ENCODE data around the gene INPP4B. TPM values are rescaled to one million over a fixed set of nuclear protein-coding genes. Genes with fewer than 3 reads are reported as not detected.

INPP4B gene
- total and polyA plus RNA-seq, 7 experiments from 2014 or later, result 52.8 to 77.5 (median 64.2) TPM

- peaks cover 5 to 46% (median 31%) of the 10 kb centered on the region in 7 donors for H3K4me1 Mint-ChIP-seq
- POLR2A ChIA-PET, result interaction anchor here (0.7 kb wide), 1 partner anchor 13 kb away, joined by 3 read pairs; no protein-coding TSS in a partner anchor
- intact Hi-C loops (cut with micrococcal nuclease), result no loop called here
Measured at GRCh38 chr4:142473218-142473959, 372.7 kb downstream of the INPP4B start.

GRCh38 chr4:142467088-142467487, 379.0 kb downstream of the INPP4B start:
- ATAC-seq, result peak; percentile 66
- CTCF ChIA-PET, result interaction anchor here (0.5 to 2.0 kb wide), 2 partner anchors 11 to 116 kb away, joined by 3 to 4 read pairs; no protein-coding TSS in a partner anchor
- peaks cover 0 to 8% (median 3%) of the 10 kb centered on the region in 11 donors for H3K9me3 Mint-ChIP-seq

More at GRCh38 chr4:142473218-142473959, 372.7 kb downstream of the INPP4B start:
- Mint-ChIP-seq H3K4me3 (no peak overlapping the region), H3K9me3 (peaks cover 0 to 4% (median 0%) of the 10 kb centered on the region in 11 donors), H3K36me3 (peaks cover 0 to 7% (median 0%) of the 10 kb centered on the region in 5 donors), H3K27ac (peak overlapping the region in 1 of 9 donors; percentile 28), H3K27me3 (no peaks in the 10 kb centered on the region)
- ATAC-seq (no peak), DNase-seq (no peak)
- H3K4me3 ChIP-seq (ENCODE audit: low read length), result no peak overlapping the region
- H3K4me1 ChIP-seq (ENCODE audit: control insufficient read depth in 2 of 2, insufficient read depth in 2 of 2, low read length in 2 of 2), result peaks cover 0 to 13% of the 10 kb centered on the region in 2 donors
- H3K27me3 ChIP-seq (ENCODE audit: control insufficient read depth in 2 of 2, insufficient read depth in 2 of 2, low read length in 2 of 2), result no peaks in the 10 kb centered on the region
- no peak overlapping the region for H3K27ac ChIP-seq (ENCODE audit: low read depth, low read length)
- no peaks in the 10 kb centered on the region for H3K9me3 ChIP-seq (ENCODE audit: control insufficient read depth in 2 of 3, low read length in 3 of 3)
- no peaks in the 10 kb centered on the region for H3K36me3 ChIP-seq (ENCODE audit: control insufficient read depth in 2 of 3, insufficient read depth in 3 of 3, low read length in 3 of 3)
- CTCF ChIA-PET, result interaction anchor here (1.0 kb wide), 1 partner anchor 124 kb away, joined by 5 read pairs; no protein-coding TSS in a partner anchor

GRCh38 chr4:142465526-142465925, 380.6 kb downstream of the INPP4B start:
- CTCF ChIA-PET, result no interaction called here
- Histone ChIP-seq H3K27ac (ENCODE audit: low read depth, low read length) (no peak overlapping the region), H3K4me1 (ENCODE audit: control insufficient read depth in 2 of 2, insufficient read depth in 2 of 2, low read length in 2 of 2) (no peaks in the 10 kb centered on the region), H3K27me3 (ENCODE audit: control insufficient read depth in 2 of 2, insufficient read depth in 2 of 2, low read length in 2 of 2) (no peaks in the 10 kb centered on the region), H3K4me3 (ENCODE audit: low read length) (no peak overlapping the region), H3K36me3 (ENCODE audit: control insufficient read depth in 2 of 3, insufficient read depth in 3 of 3, low read length in 3 of 3) (no peaks in the 10 kb centered on the region), H3K9me3 (ENCODE audit: control insufficient read depth in 2 of 3, low read length in 3 of 3) (no peaks in the 10 kb centered on the region)
- no peak for ATAC-seq
- Mint-ChIP-seq H3K36me3 (peaks cover 0 to 15% (median 9%) of the 10 kb centered on the region in 5 donors), H3K27ac (no peak overlapping the region), H3K4me3 (no peak overlapping the region), H3K27me3 (no peaks in the 10 kb centered on the region), H3K9me3 (peaks cover 0 to 8% (median 3%) of the 10 kb centered on the region in 11 donors), H3K4me1 (peaks cover 0 to 12% (median 3%) of the 10 kb centered on the region in 7 donors)
- POLR2A ChIA-PET, result no interaction called here
- no peak for DNase-seq
- intact Hi-C loops (cut with micrococcal nuclease), result loop anchor here in 1 of 2 donors (2.0 kb wide), 1 partner anchor 15 kb away; no protein-coding TSS in a partner anchor

More at GRCh38 chr4:142467088-142467487, 379.0 kb downstream of the INPP4B start:
- H3K9me3 ChIP-seq (ENCODE audit: control insufficient read depth in 2 of 3, low read length in 3 of 3), result no peaks in the 10 kb centered on the region
- Mint-ChIP-seq H3K4me1 (peaks cover 0 to 12% (median 3%) of the 10 kb centered on the region in 7 donors), H3K27ac (no peak overlapping the region), H3K36me3 (peaks cover 0 to 15% (median 7%) of the 10 kb centered on the region in 5 donors), H3K27me3 (no peaks in the 10 kb centered on the region), H3K4me3 (no peak overlapping the region)
- H3K4me1 ChIP-seq (ENCODE audit: control insufficient read depth in 2 of 2, insufficient read depth in 2 of 2, low read length in 2 of 2), result no peaks in the 10 kb centered on the region
- H3K27me3 ChIP-seq (ENCODE audit: control insufficient read depth in 2 of 2, insufficient read depth in 2 of 2, low read length in 2 of 2), result no peaks in the 10 kb centered on the region
- H3K36me3 ChIP-seq (ENCODE audit: control insufficient read depth in 2 of 3, insufficient read depth in 3 of 3, low read length in 3 of 3), result no peaks in the 10 kb centered on the region
- POLR2A ChIA-PET, result interaction anchor here (0.9 kb wide), 1 partner anchor 9 kb away, joined by 4 read pairs; no protein-coding TSS in a partner anchor
- DNase-seq, result no peak
- intact Hi-C loops (cut with micrococcal nuclease), result no loop called here
- no peak overlapping the region for H3K27ac ChIP-seq (ENCODE audit: low read depth, low read length)
- no peak overlapping the region for H3K4me3 ChIP-seq (ENCODE audit: low read length)

- DNase-seq (no peak), ATAC-seq (no peak)
- Mint-ChIP-seq H3K4me3 (no peak overlapping the region), H3K36me3 (peaks cover 0 to 15% (median 9%) of the 10 kb centered on the region in 5 donors), H3K27ac (no peak overlapping the region), H3K4me1 (peaks cover 8 to 30% (median 12%) of the 10 kb centered on the region in 7 donors), H3K9me3 (peaks cover 0 to 8% (median 3%) of the 10 kb centered on the region in 11 donors), H3K27me3 (no peaks in the 10 kb centered on the region)
- Histone ChIP-seq H3K36me3 (ENCODE audit: control insufficient read depth in 2 of 3, insufficient read depth in 3 of 3, low read length in 3 of 3) (no peaks in the 10 kb centered on the region), H3K27me3 (ENCODE audit: control insufficient read depth in 2 of 2, insufficient read depth in 2 of 2, low read length in 2 of 2) (no peaks in the 10 kb centered on the region), H3K27ac (ENCODE audit: low read depth, low read length) (no peak overlapping the region), H3K9me3 (ENCODE audit: control insufficient read depth in 2 of 3, low read length in 3 of 3) (no peaks in the 10 kb centered on the region), H3K4me3 (ENCODE audit: low read length) (no peak overlapping the region), H3K4me1 (ENCODE audit: control insufficient read depth in 2 of 2, insufficient read depth in 2 of 2, low read length in 2 of 2) (no peaks in the 10 kb centered on the region)
- intact Hi-C loops (cut with micrococcal nuclease), result no loop called here
- ChIA-PET POLR2A (interaction anchor here (0.6 kb wide), 1 partner anchor 206 kb away, joined by 3 read pairs; no protein-coding TSS in a partner anchor), CTCF (no interaction called here)
Measured at GRCh38 chr4:142463206-142463605, 382.9 kb downstream of the INPP4B start.

GRCh38 chr4:142452161-142452855, 393.8 kb downstream of the INPP4B start:
- DNase-seq (no peak), ATAC-seq (no peak)
- H3K4me1 ChIP-seq (ENCODE audit: control insufficient read depth in 2 of 2, insufficient read depth in 2 of 2, low read length in 2 of 2), result peaks cover 0 to 5% of the 10 kb centered on the region in 2 donors
- H3K4me3 ChIP-seq (ENCODE audit: low read length), result no peak overlapping the region
- peaks cover 0 to 3% (median 0%) of the 10 kb centered on the region in 3 experiments for H3K9me3 ChIP-seq (ENCODE audit: control insufficient read depth in 2 of 3, low read length in 3 of 3)
- ChIA-PET CTCF (no interaction called here), POLR2A (no interaction called here)
- Mint-ChIP-seq H3K27ac (no peak overlapping the region), H3K27me3 (no peaks in the 10 kb centered on the region), H3K4me3 (no peak overlapping the region), H3K4me1 (peaks cover under 1 to 26% (median 15%) of the 10 kb centered on the region in 7 donors), H3K36me3 (peaks cover 0 to 17% (median 9%) of the 10 kb centered on the region in 5 donors), H3K9me3 (peaks cover 1 to 16% (median 7%) of the 10 kb centered on the region in 11 donors)
- H3K36me3 ChIP-seq (ENCODE audit: control insufficient read depth in 2 of 3, insufficient read depth in 3 of 3, low read length in 3 of 3), result no peaks in the 10 kb centered on the region
- no peaks in the 10 kb centered on the region for H3K27me3 ChIP-seq (ENCODE audit: control insufficient read depth in 2 of 2, insufficient read depth in 2 of 2, low read length in 2 of 2)
- H3K27ac ChIP-seq (ENCODE audit: low read depth, low read length), result no peak overlapping the region
- intact Hi-C loops (cut with micrococcal nuclease), result no loop called here

- H3K27me3 Mint-ChIP-seq, result no peaks in the 10 kb centered on the region
- peaks cover 0 to 7% (median 0%) of the 10 kb centered on the region in 5 donors for H3K36me3 Mint-ChIP-seq
- Histone ChIP-seq H3K36me3 (ENCODE audit: control insufficient read depth in 2 of 3, insufficient read depth in 3 of 3, low read length in 3 of 3) (no peaks in the 10 kb centered on the region), H3K27ac (ENCODE audit: low read depth, low read length) (no peak overlapping the region), H3K9me3 (ENCODE audit: control insufficient read depth in 2 of 3, low read length in 3 of 3) (no peaks in the 10 kb centered on the region), H3K27me3 (ENCODE audit: control insufficient read depth in 2 of 2, insufficient read depth in 2 of 2, low read length in 2 of 2) (no peaks in the 10 kb centered on the region), H3K4me1 (ENCODE audit: control insufficient read depth in 2 of 2, insufficient read depth in 2 of 2, low read length in 2 of 2) (peaks cover 0 to 14% of the 10 kb centered on the region in 2 donors), H3K4me3 (ENCODE audit: low read length) (no peak overlapping the region)
- no peak for ATAC-seq
- H3K4me1 Mint-ChIP-seq, result peaks cover 10 to 45% (median 35%) of the 10 kb centered on the region in 7 donors
- CTCF ChIA-PET, result no interaction called here
- peak overlapping the region in 1 of 9 donors; percentile 57 for H3K27ac Mint-ChIP-seq
- no peak for DNase-seq
- POLR2A ChIA-PET, result no interaction called here
- H3K9me3 Mint-ChIP-seq, result peaks cover 0 to 3% (median 0%) of the 10 kb centered on the region in 11 donors
- intact Hi-C loops (cut with micrococcal nuclease), result loop anchor here in 1 of 2 donors (5.0 kb wide), 1 partner anchor 43 kb away; no protein-coding TSS in a partner anchor
- no peak overlapping the region for H3K4me3 Mint-ChIP-seq
Measured at GRCh38 chr4:142449771-142450373, 396.2 kb downstream of the INPP4B start.
